T1000 (cell line): ENCODE measurements around the gene TDG.
"Not testable (repeated sequence)": the region's sequence is repeated elsewhere in the genome, so short reads cannot be mapped to it uniquely, and the experiment has no call there.

Experiments used
- DNase-seq: peaks from one replicate; lab custom pipeline; 2025; ENCODE audit warnings: mixed read lengths; lab: John Stamatoyannopoulos, UW

Gene TDG

GRCh38 chr12:104022786-104023185 is 57.1 kb downstream of the TDG start:
- no peak for DNase-seq

GRCh38 chr12:104023710-104024109 is 58.0 kb downstream of the TDG start:
- DNase-seq, result no peak

- DNase-seq, result no peak
Observed at GRCh38 chr12:104024348-104024747, 58.7 kb downstream of the TDG start.

GRCh38 chr12:104025771-104026170 is 60.1 kb downstream of the TDG start:
- no peak for DNase-seq

- no peak for DNase-seq
Observed at GRCh38 chr12:104026841-104027599, 61.3 kb downstream of the TDG start.

GRCh38 chr12:104030596-104030995 is 64.9 kb downstream of the TDG start:
- DNase-seq, result not testable (repeated sequence)

GRCh38 chr12:104036143-104036542 is 70.5 kb downstream of the TDG start:
- not testable (repeated sequence) for DNase-seq
